HG03039 (cell line): ENCODE data around the gene DUSP16.
"Not testable (repeated sequence)": the region's sequence is repeated elsewhere in the genome, so short reads cannot be mapped to it uniquely, and the experiment has no call there.

Experiments
- ATAC-seq: cut with Tn5 transposase; IDR thresholded peaks from one replicate; pipeline ENCODE4 v1.9.1; 2021; ENCODE audit warnings: mild to moderate bottlenecking, moderate library complexity; ENCODE audit not compliant: unreplicated experiment

The DUSP16 gene

GRCh38 chr12:12562585-12563261, at the start of gene DUSP16:
TSS of gene DUSP16 (minus strand) at chr12:12562863. CDS start at chr12:12521098, 41,765 bp downstream.
- ATAC-seq = peak; percentile 81

GRCh38 chr12:12612358-12612757, 49.7 kb upstream of the DUSP16 start:
- ATAC-seq = no peak

- ATAC-seq = peak; percentile 72
These were observed 49.0 kb upstream of the DUSP16 start, which contains the start of gene CREBL2 for GRCh38 chr12:12611512-12612306. TSS of gene CREBL2 (plus strand) at chr12:12611876. CDS start at chr12:12612173, 297 bp downstream.

GRCh38 chr12:12610711-12611110, 48.0 kb upstream of the DUSP16 start:
- ATAC-seq = no peak

- ATAC-seq = no peak
These were observed 47.0 kb upstream of the DUSP16 start for GRCh38 chr12:12609692-12610091.

- no peak for ATAC-seq
These were observed 45.9 kb upstream of the DUSP16 start for GRCh38 chr12:12608557-12608957.

- peak; percentile 37 for ATAC-seq
These were observed 44.3 kb upstream of the DUSP16 start for GRCh38 chr12:12606781-12607589.

- ATAC-seq = no peak
These were observed 42.1 kb upstream of the DUSP16 start for GRCh38 chr12:12604740-12605139.

- ATAC-seq = no peak
These were observed 38.0 kb upstream of the DUSP16 start for GRCh38 chr12:12600659-12601058.

- ATAC-seq = no peak
These were observed 37.3 kb upstream of the DUSP16 start for GRCh38 chr12:12599750-12600643.

- no peak for ATAC-seq
These were observed 36.2 kb upstream of the DUSP16 start for GRCh38 chr12:12598864-12599263.

- not testable (repeated sequence) for ATAC-seq
These were observed 33.9 kb upstream of the DUSP16 start for GRCh38 chr12:12596598-12596997.

GRCh38 chr12:12595929-12596328, 33.3 kb upstream of the DUSP16 start:
- ATAC-seq = not testable (repeated sequence)

- no peak for ATAC-seq
These were observed 30.3 kb upstream of the DUSP16 start for GRCh38 chr12:12592930-12593329.

GRCh38 chr12:12590961-12591360, 28.3 kb upstream of the DUSP16 start:
- no peak for ATAC-seq

GRCh38 chr12:12588436-12588835, 25.8 kb upstream of the DUSP16 start:
- not testable (repeated sequence) for ATAC-seq

- ATAC-seq = no peak
These were observed 25.2 kb upstream of the DUSP16 start for GRCh38 chr12:12587878-12588277.

GRCh38 chr12:12586879-12587675, 24.4 kb upstream of the DUSP16 start:
- no peak for ATAC-seq

GRCh38 chr12:12585115-12585863, 22.6 kb upstream of the DUSP16 start:
- ATAC-seq = no peak
